HepG2 (cell line): ENCODE results near the gene FANCG. TPM values are rescaled to one million over a fixed set of nuclear protein-coding genes. Genes with fewer than 3 reads are reported as not detected.

Experiments
- AGO2 ChIP-seq: fragments of 200-400 bp; formaldehyde crosslinking; optimal IDR thresholded peaks from 2 replicates; pipeline ENCODE3; 2017; ENCODE audit warnings: mild to moderate bottlenecking, low read depth, low read length, moderate library complexity
- CTCF ChIP-seq: sonication (generic); formaldehyde crosslinking; IDR thresholded peaks from 2 replicates; pipeline ENCODE4 v1.5.0; 2020; ENCODE audit warnings: mild to moderate bottlenecking, missing genetic modification reagents, moderate library complexity
- FOSL1 ChIP-seq: sonication (generic); formaldehyde crosslinking; IDR thresholded peaks from 2 replicates; pipeline ENCODE4 v1.9.0; 2021; ENCODE audit warnings: missing genetic modification reagents, borderline replicate concordance
- GZF1 ChIP-seq: sonication (generic); formaldehyde crosslinking; IDR thresholded peaks from 2 replicates; pipeline ENCODE4 v1.5.1; 2020; ENCODE audit warnings: mild to moderate bottlenecking, missing genetic modification reagents
- KMT2B ChIP-seq: IDR thresholded peaks from 2 replicates; pipeline ENCODE4 v1.6.1; 2016; ENCODE audit warnings: missing genetic modification reagents, missing compliant biosample characterization
- NFYC ChIP-seq: IDR thresholded peaks from 2 replicates; pipeline ENCODE4 v1.6.1; 2016; ENCODE audit warnings: missing genetic modification reagents, missing compliant biosample characterization
- PHF21A ChIP-seq: sonication (generic); formaldehyde crosslinking; IDR thresholded peaks from 2 replicates; pipeline ENCODE4 v1.5.0; 2020; ENCODE audit warnings: mild to moderate bottlenecking, missing genetic modification reagents
- RBFOX2 ChIP-seq: fragments of 200-400 bp; formaldehyde crosslinking; IDR thresholded peaks from 2 replicates; pipeline ENCODE4 v1.6.1; 2017; ENCODE audit warnings: low read depth, mild to moderate bottlenecking, low read length
- SIX1 ChIP-seq: sonication (generic); formaldehyde crosslinking; IDR thresholded peaks from 2 replicates; pipeline ENCODE4 v1.4.0; 2020; ENCODE audit warnings: missing genetic modification reagents, borderline replicate concordance
- THAP9 ChIP-seq: sonication (generic); formaldehyde crosslinking; IDR thresholded peaks from 2 replicates; pipeline ENCODE4; 2020; ENCODE audit warnings: missing genetic modification reagents, mild to moderate bottlenecking, borderline replicate concordance
- ZNF576 ChIP-seq: sonication (generic); formaldehyde crosslinking; IDR thresholded peaks from 2 replicates; pipeline ENCODE4 v1.4.0; 2020; ENCODE audit warnings: mild to moderate bottlenecking, missing genetic modification reagents
- ZNF691 ChIP-seq: sonication (generic); formaldehyde crosslinking; IDR thresholded peaks from 2 replicates; pipeline ENCODE4 v1.4.0; 2020; ENCODE audit warnings: missing genetic modification reagents, low read depth, mild to moderate bottlenecking, borderline replicate concordance
- ZNF780A ChIP-seq: sonication (generic); formaldehyde crosslinking; IDR thresholded peaks from 2 replicates; pipeline ENCODE4 v1.8.0; 2022; ENCODE audit warnings: mild to moderate bottlenecking, missing genetic modification reagents, moderate library complexity
- polyA plus RNA-seq, 8 experiments: library from polyadenylated mRNA; depleted of rRNA in 3 of 8; stranded (reverse) in 7 of 8; unstranded in 1 of 8; fragments of >200 nt; fragmentation: Illumina TruSeq in 4 of 8; extraction: Trizol in 4 of 8; gene quantifications; 2 replicates each; pipeline versions ENCODE4 v1.2.1 to v1.2.3, GENCODE V29; 2011 to 2016; ENCODE audit warnings: low read depth in 4 of 8, missing spikeins in 1 of 8, mixed read lengths in 1 of 8; ENCODE audit not compliant: insufficient read depth in 1 of 8
- total RNA-seq, 5 experiments: library from RNA; depleted of rRNA; stranded (reverse); fragments of >200 nt; fragmentation: Illumina TruSeq; extraction: Trizol; gene quantifications; 2 replicates each; pipeline ENCODE4 v1.2.3, GENCODE V29; 2016; ENCODE audit warnings: low read depth in 1 of 5
- TF ChIP-seq, protein P1 (sequence below): sonication (generic); formaldehyde crosslinking; IDR thresholded peaks from 2 replicates; pipeline ENCODE4 v1.5.0; 2020; ENCODE audit warnings: missing genetic modification reagents
- TF ChIP-seq, protein P2 (sequence below): sonication (generic); formaldehyde crosslinking; IDR thresholded peaks from 2 replicates; pipeline ENCODE4 v1.9.0; 2022; ENCODE audit warnings: missing genetic modification reagents, mild to moderate bottlenecking, borderline replicate concordance
- TF ChIP-seq, protein P3 (sequence below): sonication (generic); formaldehyde crosslinking; IDR thresholded peaks from 2 replicates; pipeline ENCODE4 v1.4.0; 2020; ENCODE audit warnings: missing genetic modification reagents

The FANCG gene
- total and polyA plus RNA-seq, 2 of the 13 experiments (the other 11 are each of a cell fraction or from before 2014, with no cell fraction given), result 14.4 to 45.1 TPM

GRCh38 chr9:35079426-35080341, at the start of gene FANCG (continued):
- TF ChIP-seq ZNF691 (CRISPR knock-in tag) (0 out of 2 replicates have a peak, but pooled peaks have one; percentile 47), NFYC (CRISPR knock-in tag) (peak; percentile 81), SIX1 (CRISPR knock-in tag) (peak; percentile 93; the same call in 1 of the 2 replicates), RBFOX2 (peak; percentile 74), PHF21A (CRISPR knock-in tag) (peak; percentile 58), ZNF780A (peak; percentile 59; the same call in 1 of the 2 replicates), THAP9 (CRISPR knock-in tag) (peak; percentile 79; the same call in 1 of the 2 replicates), CTCF (peak; percentile 44), FOSL1 (CRISPR knock-in tag) (no peak), ZNF576 (CRISPR knock-in tag) (no peak), AGO2 (peak; percentile 88), KMT2B (peak; percentile 61), GZF1 (CRISPR knock-in tag) (no peak)
- TF ChIP-seq, protein P1, sequence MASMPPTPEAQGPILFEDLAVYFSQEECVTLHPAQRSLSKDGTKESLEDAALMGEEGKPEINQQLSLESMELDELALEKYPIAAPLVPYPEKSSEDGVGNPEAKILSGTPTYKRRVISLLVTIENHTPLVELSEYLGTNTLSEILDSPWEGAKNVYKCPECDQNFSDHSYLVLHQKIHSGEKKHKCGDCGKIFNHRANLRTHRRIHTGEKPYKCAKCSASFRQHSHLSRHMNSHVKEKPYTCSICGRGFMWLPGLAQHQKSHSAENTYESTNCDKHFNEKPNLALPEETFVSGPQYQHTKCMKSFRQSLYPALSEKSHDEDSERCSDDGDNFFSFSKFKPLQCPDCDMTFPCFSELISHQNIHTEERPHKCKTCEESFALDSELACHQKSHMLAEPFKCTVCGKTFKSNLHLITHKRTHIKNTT (CRISPR knock-in tag), result no peak
- TF ChIP-seq, protein P2, sequence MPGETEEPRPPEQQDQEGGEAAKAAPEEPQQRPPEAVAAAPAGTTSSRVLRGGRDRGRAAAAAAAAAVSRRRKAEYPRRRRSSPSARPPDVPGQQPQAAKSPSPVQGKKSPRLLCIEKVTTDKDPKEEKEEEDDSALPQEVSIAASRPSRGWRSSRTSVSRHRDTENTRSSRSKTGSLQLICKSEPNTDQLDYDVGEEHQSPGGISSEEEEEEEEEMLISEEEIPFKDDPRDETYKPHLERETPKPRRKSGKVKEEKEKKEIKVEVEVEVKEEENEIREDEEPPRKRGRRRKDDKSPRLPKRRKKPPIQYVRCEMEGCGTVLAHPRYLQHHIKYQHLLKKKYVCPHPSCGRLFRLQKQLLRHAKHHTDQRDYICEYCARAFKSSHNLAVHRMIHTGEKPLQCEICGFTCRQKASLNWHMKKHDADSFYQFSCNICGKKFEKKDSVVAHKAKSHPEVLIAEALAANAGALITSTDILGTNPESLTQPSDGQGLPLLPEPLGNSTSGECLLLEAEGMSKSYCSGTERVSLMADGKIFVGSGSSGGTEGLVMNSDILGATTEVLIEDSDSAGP (CRISPR knock-in tag), result peak; percentile 68; the same call in 1 of the 2 replicates
- TF ChIP-seq, protein P3, sequence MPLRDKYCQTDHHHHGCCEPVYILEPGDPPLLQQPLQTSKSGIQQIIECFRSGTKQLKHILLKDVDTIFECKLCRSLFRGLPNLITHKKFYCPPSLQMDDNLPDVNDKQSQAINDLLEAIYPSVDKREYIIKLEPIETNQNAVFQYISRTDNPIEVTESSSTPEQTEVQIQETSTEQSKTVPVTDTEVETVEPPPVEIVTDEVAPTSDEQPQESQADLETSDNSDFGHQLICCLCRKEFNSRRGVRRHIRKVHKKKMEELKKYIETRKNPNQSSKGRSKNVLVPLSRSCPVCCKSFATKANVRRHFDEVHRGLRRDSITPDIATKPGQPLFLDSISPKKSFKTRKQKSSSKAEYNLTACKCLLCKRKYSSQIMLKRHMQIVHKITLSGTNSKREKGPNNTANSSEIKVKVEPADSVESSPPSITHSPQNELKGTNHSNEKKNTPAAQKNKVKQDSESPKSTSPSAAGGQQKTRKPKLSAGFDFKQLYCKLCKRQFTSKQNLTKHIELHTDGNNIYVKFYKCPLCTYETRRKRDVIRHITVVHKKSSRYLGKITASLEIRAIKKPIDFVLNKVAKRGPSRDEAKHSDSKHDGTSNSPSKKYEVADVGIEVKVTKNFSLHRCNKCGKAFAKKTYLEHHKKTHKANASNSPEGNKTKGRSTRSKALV (CRISPR knock-in tag), result no peak
